Smooth muscle cell of the brain vasculature (primary cell): ENCODE measurements around the gene SRPRA.
"Not testable (repeated sequence)": the region's sequence is repeated elsewhere in the genome, so short reads cannot be mapped to it uniquely, and the experiment has no call there.

Experiments
- DNase-seq: peaks from one replicate; pipeline ENCODE4 v3.0.0-alpha.2; 2012; ENCODE audit warnings: low read depth, low spot score

SRPRA gene

GRCh38 chr11:126282736-126283591, 14.3 kb upstream of the SRPRA start, which contains the start of gene TIRAP:
Gene TIRAP, plus strand, starts transcription at chr11:126283093. Its CDS starts 7,802 bp downstream, at chr11:126290895.
- no peak for DNase-seq

- DNase-seq, result no peak
Measured at GRCh38 chr11:126282361-126282735, 13.7 kb upstream of the SRPRA start.

DNA sequence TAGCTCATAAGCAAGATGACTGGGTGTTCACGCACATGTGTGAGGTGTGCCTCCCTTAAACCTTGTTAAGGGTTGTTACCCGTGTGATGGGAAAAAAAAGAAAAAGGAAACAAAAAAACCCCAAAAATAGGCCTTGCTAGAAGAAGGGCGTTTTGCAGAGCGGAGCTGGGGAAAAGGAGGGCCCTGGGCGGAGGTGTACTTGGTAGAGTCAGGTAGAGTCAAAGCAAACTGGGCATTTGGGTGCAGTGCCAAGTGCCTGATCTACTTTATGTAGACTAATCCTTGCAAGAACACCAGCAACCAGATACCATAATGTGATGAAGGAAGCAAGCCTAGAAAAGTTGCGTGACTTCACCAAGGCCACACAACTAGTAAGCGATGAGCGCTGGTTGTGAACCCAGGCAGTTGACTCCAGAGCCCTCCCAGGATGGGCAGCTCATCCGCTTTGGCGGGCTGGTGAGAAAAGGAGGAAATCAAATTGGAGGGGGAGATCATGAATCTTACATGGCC, 13.0 kb upstream of the SRPRA start:
- no peak for DNase-seq

- no peak for DNase-seq
Measured at GRCh38 chr11:126281245-126281644, 12.6 kb upstream of the SRPRA start.

- DNase-seq, result no peak
Measured at GRCh38 chr11:126280595-126280994, 11.9 kb upstream of the SRPRA start.

GRCh38 chr11:126279191-126279590, 10.5 kb upstream of the SRPRA start:
- no peak for DNase-seq

DNA sequence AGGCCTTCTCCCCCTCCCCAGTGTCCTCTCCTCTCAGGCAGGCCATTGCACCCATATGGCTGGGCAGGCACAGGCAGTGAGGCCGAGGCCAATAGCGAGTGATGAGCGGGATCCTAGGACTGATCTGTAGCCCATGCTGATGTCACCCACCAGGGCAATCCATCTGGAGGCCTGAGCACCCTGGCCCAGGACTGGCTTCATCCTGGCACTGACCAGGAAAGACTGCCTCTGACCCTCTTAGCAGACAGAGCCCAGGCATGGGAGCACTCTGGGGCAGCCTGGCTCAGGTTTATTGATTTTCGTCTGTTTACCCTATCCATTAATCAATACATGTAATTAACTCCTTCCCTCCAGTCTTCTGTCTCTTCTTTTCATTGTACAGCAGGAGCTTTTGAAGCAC, 9.1 kb upstream of the SRPRA start:
- DNase-seq, result no peak

DNA sequence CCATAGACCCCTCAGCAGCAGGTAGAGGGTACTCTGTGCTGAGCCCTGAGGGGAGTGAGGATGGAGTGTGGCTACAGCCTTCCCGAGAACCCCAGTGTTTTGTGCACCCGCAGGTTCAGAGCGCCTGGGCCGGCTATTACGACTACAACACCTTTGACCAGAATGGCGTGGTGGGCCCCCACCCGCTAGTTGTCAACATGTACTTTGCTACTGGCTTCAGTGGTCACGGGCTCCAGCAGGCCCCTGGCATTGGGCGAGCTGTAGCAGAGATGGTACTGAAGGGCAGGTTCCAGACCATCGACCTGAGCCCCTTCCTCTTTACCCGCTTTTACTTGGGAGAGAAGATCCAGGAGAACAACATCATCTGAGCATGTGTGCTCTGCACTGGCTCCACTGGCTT, 8.6 kb upstream of the SRPRA start:
- no peak for DNase-seq

DNA sequence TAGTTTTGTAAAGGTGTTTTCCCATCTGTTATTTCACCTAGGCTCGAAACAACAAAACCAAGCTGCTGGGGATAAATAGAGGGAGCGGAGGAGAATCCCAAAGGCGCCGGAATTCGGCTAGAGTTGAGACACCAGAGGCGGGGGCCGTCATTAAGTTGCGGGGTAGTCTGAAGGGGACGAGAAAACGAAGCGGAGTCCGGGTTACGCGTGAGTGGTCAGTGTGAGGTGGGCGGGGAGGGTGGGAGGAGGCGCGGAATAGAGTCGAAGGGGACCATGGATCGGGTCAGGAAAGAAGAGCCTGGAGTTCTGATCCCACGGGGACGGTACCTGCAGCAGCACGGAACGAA, 361 bp downstream of the SRPRA start:
- no peak for DNase-seq

GRCh38 chr11:126267650-126268049, 1.0 kb downstream of the SRPRA start:
- no peak for DNase-seq

- no peak for DNase-seq
Measured at GRCh38 chr11:126265811-126266210, 2.9 kb downstream of the SRPRA start.

GRCh38 chr11:126263489-126263888, 5.2 kb downstream of the SRPRA start:
- no peak for DNase-seq

- DNase-seq, result no peak
Measured at GRCh38 chr11:126262216-126262615, 6.5 kb downstream of the SRPRA start.

GRCh38 chr11:126257764-126258163, 10.9 kb downstream of the SRPRA start:
- DNase-seq, result no peak

DNA sequence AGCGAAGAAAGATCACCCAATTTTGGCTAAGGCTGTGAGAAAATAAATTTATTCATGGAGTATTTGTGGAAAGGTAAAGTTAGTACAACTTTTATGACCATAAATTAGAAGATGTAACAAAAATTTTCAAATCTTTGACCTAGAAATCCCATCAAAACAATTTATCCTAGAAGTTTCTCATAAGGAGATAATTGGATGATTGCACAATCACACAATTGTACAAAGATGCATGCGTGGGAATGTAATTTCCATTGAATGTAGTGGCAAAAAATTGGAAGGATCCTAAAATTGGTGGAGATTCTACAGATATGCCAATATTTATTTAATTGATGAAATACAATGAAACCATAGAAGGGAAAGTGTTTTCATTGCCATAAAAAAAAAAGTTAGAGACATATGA, 11.6 kb downstream of the SRPRA start:
- DNase-seq, result no peak

- no peak for DNase-seq
Measured at GRCh38 chr11:126256216-126256615, 12.5 kb downstream of the SRPRA start.

DNA sequence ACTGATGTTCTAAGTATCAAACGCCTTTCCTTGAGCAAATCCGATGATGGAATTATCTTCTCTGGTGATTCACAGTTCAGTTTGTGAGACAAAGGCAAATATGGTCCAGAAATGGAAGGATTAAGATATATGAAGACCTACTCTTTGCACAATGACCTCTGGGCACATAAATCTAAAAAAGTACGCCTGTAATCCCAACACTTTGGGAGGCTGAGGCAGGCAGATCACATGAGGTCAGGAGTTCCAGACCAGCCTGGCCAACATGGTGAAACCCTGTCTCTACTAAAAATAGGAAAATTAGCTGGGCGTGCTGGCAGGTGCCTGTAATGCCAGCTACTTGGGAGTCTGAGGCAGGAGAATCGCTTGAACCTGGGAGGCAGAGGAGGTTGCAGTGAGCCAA, 13.2 kb downstream of the SRPRA start:
- not testable (repeated sequence) for DNase-seq

DNA sequence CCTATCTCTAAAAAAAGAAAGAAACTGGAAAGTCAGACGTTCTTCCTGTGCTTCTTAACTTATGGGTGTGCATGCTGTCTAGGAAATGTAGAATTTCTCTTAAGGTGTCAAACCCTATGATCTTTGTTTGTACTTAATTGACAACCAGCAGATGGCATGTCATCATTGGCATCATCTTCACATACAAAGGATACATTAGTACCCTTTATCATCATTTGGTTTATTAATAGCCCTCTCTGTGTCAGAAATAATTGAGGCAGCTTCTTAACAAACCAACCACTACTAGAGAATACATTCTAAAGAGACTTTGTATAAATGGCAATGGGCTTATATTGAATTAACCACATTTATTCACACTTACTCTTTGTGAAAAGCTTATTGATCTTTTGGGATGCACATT, 13.9 kb downstream of the SRPRA start:
- DNase-seq, result no peak

GRCh38 chr11:126253265-126253664, 15.4 kb downstream of the SRPRA start:
- no peak for DNase-seq

DNA sequence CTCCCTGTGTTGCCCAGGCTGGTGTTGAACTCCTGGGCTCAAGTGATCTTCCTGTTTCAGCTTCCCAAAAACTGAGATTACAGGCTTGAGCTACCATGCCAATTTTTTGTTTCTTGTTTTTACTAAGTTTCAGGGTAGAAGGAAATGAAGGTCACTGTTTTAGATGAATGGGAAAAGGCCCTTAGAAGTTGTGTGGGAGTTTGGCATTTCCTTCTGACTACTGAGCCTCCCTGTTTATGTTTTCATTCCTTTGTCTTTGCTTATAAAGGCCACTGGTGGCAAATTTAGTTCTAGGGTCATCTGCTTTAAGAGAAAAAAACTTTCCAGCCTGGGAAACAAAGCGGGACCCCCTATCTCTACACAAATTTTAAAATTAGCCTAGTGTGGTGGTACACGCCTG, 22.1 kb downstream of the SRPRA start:
- DNase-seq, result no peak

DNA sequence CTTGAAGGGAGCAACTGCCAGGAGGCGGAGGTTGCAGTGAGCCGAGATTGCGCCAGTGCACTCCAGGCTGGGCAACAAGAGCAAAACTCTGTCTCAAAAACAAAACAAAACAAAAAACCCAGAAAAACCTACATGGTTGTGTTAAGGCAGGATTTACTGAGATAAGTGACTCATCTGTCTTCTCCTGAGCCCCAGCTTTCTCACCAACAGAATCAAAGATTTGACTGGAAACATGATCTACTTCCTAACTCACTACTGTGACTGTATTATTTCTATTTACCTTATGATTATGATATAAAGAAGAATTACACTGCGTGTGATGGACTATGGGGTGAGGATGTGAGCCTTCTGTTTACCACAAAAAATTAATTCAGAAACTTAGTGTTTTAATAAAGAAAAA, 35.3 kb downstream of the SRPRA start:
- DNase-seq, result no peak

DNA sequence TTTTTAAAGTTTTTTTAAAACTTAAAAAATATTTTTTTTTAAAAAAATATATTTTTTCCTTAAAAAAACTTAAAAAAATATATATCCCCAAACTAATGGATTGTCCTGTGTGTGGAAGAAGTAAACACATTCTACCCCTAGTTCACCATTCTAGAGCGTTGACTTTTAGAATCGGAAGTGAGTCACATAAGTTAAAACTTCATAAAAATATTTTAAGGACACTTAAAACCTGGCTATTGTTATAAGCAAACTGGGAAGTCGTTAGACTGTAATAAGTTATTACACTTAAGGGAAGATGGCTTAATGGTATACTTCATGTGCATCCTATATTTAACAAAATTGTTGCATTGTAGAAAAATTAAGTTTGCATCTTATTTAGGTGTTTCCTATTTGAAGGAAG, 36.0 kb downstream of the SRPRA start:
- DNase-seq, result no peak

DNA sequence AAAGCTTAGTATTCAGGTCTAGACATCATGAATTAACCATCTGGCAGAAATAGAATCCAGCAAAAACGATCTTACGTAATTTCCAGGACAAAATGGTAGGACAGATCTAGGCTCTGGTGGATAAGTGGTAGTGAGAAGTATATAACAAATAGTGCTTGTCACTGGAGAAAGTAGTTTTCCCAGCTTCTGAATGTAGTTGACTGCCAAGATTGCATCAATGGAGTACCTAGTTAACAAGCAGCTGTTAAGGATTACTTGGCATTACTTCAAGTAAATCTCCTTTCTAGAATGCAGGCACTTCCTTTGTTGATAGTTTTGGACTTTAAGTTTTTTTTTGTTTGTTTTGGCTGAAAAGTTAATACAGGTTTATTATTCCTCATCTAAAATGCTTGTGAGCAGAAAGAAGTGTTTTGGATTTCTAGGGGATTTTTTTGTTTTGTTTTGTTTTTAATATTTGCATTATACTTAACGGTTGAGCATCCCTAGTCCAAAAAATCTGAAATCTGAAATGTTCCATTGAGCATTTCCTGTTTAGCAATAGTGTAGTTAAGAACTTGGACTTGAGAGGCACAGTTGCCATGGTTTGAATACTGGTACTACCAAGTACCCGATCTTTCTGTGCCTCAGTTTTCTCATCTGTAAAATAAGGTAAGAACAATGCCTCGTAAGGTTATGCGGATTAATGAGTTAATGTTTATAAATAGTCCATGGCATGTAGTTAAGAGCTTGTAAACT, 36.8 kb downstream of the SRPRA start:
- DNase-seq, result no peak
